ENCODE measurements around the gene ZNF93.

GRCh38 chr19:19909654-19910053 is 8.9 kb downstream of the ZNF93 start:
- no peak for TF ChIP-seq ZNF274 (IDR thresholded peaks at IDR 0.05; ENCODE audit: low read depth, low read length)
- TF ChIP-seq YY1 (IDR thresholded peaks at IDR 0.05; ENCODE audit: insufficient read depth, insufficient read length) = no peak

All from NT2/D1 (cell line).